LNCAP (cell line): ENCODE results near the gene NUDCD3.

ENCODE experiments used
- CTCF ChIP-seq: fragments of 450-650 bp; IDR thresholded peaks from 2 replicates; pipeline ENCODE4 v1.5.1; 2017; ENCODE audit warnings: mild to moderate bottlenecking

The NUDCD3 gene

GRCh38 chr7:44471850-44472249, 18.6 kb downstream of the NUDCD3 start:
- TF ChIP-seq CTCF: no peak

- TF ChIP-seq CTCF: no peak
Observed at GRCh38 chr7:44471436-44471835, 19.0 kb downstream of the NUDCD3 start.

GRCh38 chr7:44470628-44471245, 19.7 kb downstream of the NUDCD3 start:
- TF ChIP-seq CTCF: no peak

- no peak for TF ChIP-seq CTCF
Observed at GRCh38 chr7:44470135-44470479, 20.4 kb downstream of the NUDCD3 start.

GRCh38 chr7:44469461-44470134, 20.9 kb downstream of the NUDCD3 start:
- no peak for TF ChIP-seq CTCF

- no peak for TF ChIP-seq CTCF
Observed at GRCh38 chr7:44467217-44467548, 23.3 kb downstream of the NUDCD3 start.

- no peak for TF ChIP-seq CTCF
Observed at GRCh38 chr7:44466300-44467216, 23.9 kb downstream of the NUDCD3 start.
